Heart right ventricle (tissue), 16 donors: ENCODE results near the gene PRDM16. TPM values are rescaled to one million over a fixed set of nuclear protein-coding genes. Genes with fewer than 3 reads are reported as not detected.

Source experiments
- ATAC-seq, 8 donors: fragments of 200-7000 bp; cut with Tn5 transposase; one replicate each; pipeline ENCODE4 v1.9.1; 2020; ENCODE audit warnings: mild to moderate bottlenecking in 8 of 8, moderate library complexity in 8 of 8, moderate number of reproducible peaks in 1 of 8
- DNase-seq, 2 donors: peaks; one replicate each; pipeline ENCODE4 v3.0.0-alpha.2; 2020
- H3K27ac ChIP-seq, 10 donors: fragments of 200-600 bp; sonication (generic) in 2 of 10; one replicate each; pipeline versions ENCODE4 v1.5.0 to v1.8.0; 2020 to 2022; ENCODE audit warnings: mild to moderate bottlenecking in 3 of 10
- H3K27me3 ChIP-seq, 7 donors: fragments of 200-600 bp; one replicate each; pipeline ENCODE4 v1.8.0; 2021 to 2022; ENCODE audit warnings: mild to moderate bottlenecking in 2 of 7
- H3K36me3 ChIP-seq, 9 donors: fragments of 200-600 bp; sonication (generic) in 1 of 9; one replicate each; pipeline versions ENCODE4 v1.5.0 to v1.8.0; 2020 to 2022; ENCODE audit warnings: mild to moderate bottlenecking in 2 of 9
- H3K4me1 ChIP-seq, 9 donors: fragments of 200-600 bp; sonication (generic) in 1 of 9; one replicate each; pipeline versions ENCODE4 v1.5.0 to v1.8.0; 2020 to 2022; ENCODE audit warnings: mild to moderate bottlenecking in 4 of 9
- H3K4me3 ChIP-seq, 10 donors: fragments of 200-600 bp; sonication (generic) in 2 of 10; one replicate each; pipeline versions ENCODE4 v1.5.0 to v1.8.0; 2020 to 2022; ENCODE audit warnings: mild to moderate bottlenecking in 7 of 10, moderate library complexity in 2 of 10
- H3K9me3 ChIP-seq, 11 donors: fragments of 200-600 bp in 10 of 11; sonication (generic) in 2 of 11; one replicate each; pipeline versions ENCODE4 v1.5.0 to v1.8.0; 2013 to 2022; ENCODE audit warnings: mild to moderate bottlenecking in 2 of 11, control low read depth in 1 of 11, moderate library complexity in 1 of 11
- CTCF ChIP-seq, 9 donors: fragments of 200-600 bp; sonication (generic) in 2 of 9; IDR thresholded peaks; one replicate each; pipeline versions ENCODE4 v1.5.0 to v1.8.0; 2021 to 2022; ENCODE audit warnings: antibody characterized with exemption in 9 of 9, mild to moderate bottlenecking in 5 of 9, moderate library complexity in 1 of 9
- WGBS, 2 donors: extraction: QIAGEN DNeasy Blood & Tissue Kit; methylation state at CpG; one replicate each; pipeline ENCODE4 v1.1.7; 2013; ENCODE audit warnings: inconsistent platforms in 1 of 2; 5-methylcytosine and 5-hydroxymethylcytosine counted together
- intact Hi-C, 10 donors: fragments of 100-400 bp; cut with DNase I; formaldehyde crosslinking; loops; one replicate each; pipeline versions ENCODE4 v1.11.1 to v1.14.2; 2022
- polyA plus RNA-seq, 2 donors: library from polyadenylated mRNA; stranded (reverse); fragments of 200-250 nt; gene quantifications; one replicate each; pipeline ENCODE4 v1.2.3, GENCODE V29; 2013
- total RNA-seq, 10 donors: library from RNA; stranded (reverse); fragmentation: NEBNext Ultra II Directional in 3 of 10; extraction: Animal tissue kit (Norgen Biotek cat#: 25700) in 3 of 10; gene quantifications; one replicate each; pipeline versions ENCODE4 v1.2.1 to v1.2.4, GENCODE V29; 2021 to 2023
- donor health status: Arrhythmogenic right ventricular cardiomyopathy.
- donor health status: ischemic (EF 13 %, LVEDD 7.1; RV severe dilation, severe dysfunction).
- donor health status: healthy with polysubstance abuse.
- donor health status: DM: no; HTN: yes; CAD: no.
- donor health status: DM: no; HTN: no; CAD: no.
- donor health status: ischemic (EF 25% LVEDD 6.9; RV normal size, moderate dysfunction).
- donor health status: ischemic (EF 25% LVEDD 5.7; RV mildly dilated, moderate dysfunction).
- donor health status: healthy.
- donor health status: DM: yes; HTN: yes; CAD: no.
- donor health status: Ischemic cardiomyopathy.
- donor health status: ischemic (EF 35%, LVEDD 5.7; RV mildly dilated, moderate dysfunction).
- donor health status: nonischemic (EF 11% LVEDD 7.7; RV severe dilation, severe dysfunction).
- donor health status: DM: yes; HTN: yes; CAD: no.
- donor health status: PGD.
- donor health status: ischemic (EF 29% LVEDD 5.4; RV normal size, mild dysfunction).
- donor health status: nonischemic (EF 23%, LVEDD 6.1; RV moderate dilation, normal function).

The PRDM16 gene
- total and polyA plus RNA-seq, 12 donors: 4.1 to 25.9 (median 14.8) TPM

- Histone ChIP-seq H3K4me1 (no peaks in the 10 kb centered on the region), H3K36me3 (no peaks in the 10 kb centered on the region), H3K9me3 (no peaks in the 10 kb centered on the region), H3K27ac (no peak overlapping the region), H3K27me3 (peaks cover 0 to 47% (median 39%) of the 10 kb centered on the region in 7 donors), H3K4me3 (no peak overlapping the region)
- ATAC-seq (no peak), DNase-seq (no peak)
- intact Hi-C loops: no loop called here
- 52 to 57% methylated on average over 22 of the region's 22 CpGs for WGBS, 2 donors
- no peak for TF ChIP-seq CTCF (IDR thresholded peaks at IDR 0.05)
Measured at GRCh38 chr1:3036447-3037280, 32.3 kb upstream of the PRDM16 start.

- ATAC-seq: no peak
- H3K36me3 ChIP-seq: no peaks in the 10 kb centered on the region
- H3K27ac ChIP-seq: no peak overlapping the region
- TF ChIP-seq CTCF (IDR thresholded peaks at IDR 0.05): no peak
- peaks cover 0 to 46% (median 40%) of the 10 kb centered on the region in 7 donors for H3K27me3 ChIP-seq
- no peak for DNase-seq
- no peaks in the 10 kb centered on the region for H3K9me3 ChIP-seq
- no peaks in the 10 kb centered on the region for H3K4me1 ChIP-seq
- H3K4me3 ChIP-seq: no peak overlapping the region
- intact Hi-C loops: no loop called here
- WGBS, 2 donors: 87 to 89% methylated on average over 32 of the region's 32 CpGs
Measured at GRCh38 chr1:3037281-3038040, 31.5 kb upstream of the PRDM16 start.

GRCh38 chr1:3038113-3038551 lies 30.9 kb upstream of the PRDM16 start:
- ATAC-seq (no peak), DNase-seq (no peak)
- Histone ChIP-seq H3K4me3 (no peak overlapping the region), H3K27ac (no peak overlapping the region), H3K4me1 (no peaks in the 10 kb centered on the region), H3K9me3 (no peaks in the 10 kb centered on the region), H3K36me3 (no peaks in the 10 kb centered on the region), H3K27me3 (peaks cover 0 to 48% (median 33%) of the 10 kb centered on the region in 7 donors)
- no peak for TF ChIP-seq CTCF (IDR thresholded peaks at IDR 0.05)
- WGBS, 2 donors: 79 to 86% methylated on average over 11 of the region's 11 CpGs
- intact Hi-C loops: no loop called here

GRCh38 chr1:3038571-3039181 lies 30.3 kb upstream of the PRDM16 start:
- H3K27me3 ChIP-seq: peaks cover 0 to 53% (median 38%) of the 10 kb centered on the region in 7 donors
- no peaks in the 10 kb centered on the region for H3K36me3 ChIP-seq
- WGBS, 2 donors: 81 to 83% methylated on average over 19 of the region's 19 CpGs
- TF ChIP-seq CTCF (IDR thresholded peaks at IDR 0.05): no peak
- H3K4me3 ChIP-seq: no peak overlapping the region
- H3K27ac ChIP-seq: no peak overlapping the region
- ATAC-seq: peak in 2 of 8 donors; percentile 17 to 34
- no peak for DNase-seq
- intact Hi-C loops: no loop called here
- no peaks in the 10 kb centered on the region for H3K9me3 ChIP-seq
- H3K4me1 ChIP-seq: no peaks in the 10 kb centered on the region
